Kidney (tissue), 14 donors: ENCODE measurements around the gene CADPS2. TPM values are rescaled to one million over a fixed set of nuclear protein-coding genes. Genes with fewer than 3 reads are reported as not detected.

ENCODE experiments used
- DNase-seq, 5 donors: peaks; one replicate each; pipeline ENCODE4 v3.0.0-alpha.2; 2013 to 2020
- FAIRE-seq: peaks from 2 replicates; lab custom pipeline; 2012; peaks lifted over from hg19 to GRCh38; lab: Jason Lieb, UNC
- H3K27ac ChIP-seq, 2 donors: one replicate each; pipeline ENCODE4 v1.7.0; 2013; ENCODE audit warnings: low read depth in 2 of 2, low read length in 2 of 2, inconsistent platforms in 1 of 2
- H3K27me3 ChIP-seq: one replicate; pipeline ENCODE4 v1.7.1; 2013; ENCODE audit warnings: low read length, inconsistent platforms; ENCODE audit not compliant: control insufficient read depth, insufficient read depth
- H3K36me3 ChIP-seq, 3 donors: one replicate each; pipeline versions ENCODE4 v1.7.0 to v1.7.1; 2013; ENCODE audit warnings: low read length in 3 of 3, control low read depth in 1 of 3, inconsistent platforms in 1 of 3; ENCODE audit not compliant: insufficient read depth in 3 of 3, control insufficient read depth in 2 of 3
- H3K4me1 ChIP-seq, 3 donors: one replicate each; pipeline versions ENCODE4 v1.7.0 to v1.7.1; 2013; ENCODE audit warnings: low read length in 3 of 3, inconsistent platforms in 1 of 3, low read depth in 1 of 3; ENCODE audit not compliant: control insufficient read depth in 2 of 3, insufficient read depth in 2 of 3
- H3K4me3 ChIP-seq, 3 donors: one replicate each; pipeline versions ENCODE4 v1.7.0 to v1.8.1; 2013; ENCODE audit warnings: low read length in 3 of 3, control low read depth in 1 of 3, inconsistent platforms in 1 of 3
- H3K9ac ChIP-seq, 3 donors: one replicate each; pipeline versions ENCODE4 v1.7.0 to v1.7.1; 2013; ENCODE audit warnings: low read length in 3 of 3, control low read depth in 1 of 3, inconsistent platforms in 1 of 3
- H3K9me3 ChIP-seq, 3 donors: one replicate each; pipeline versions ENCODE4 v1.7.0 to v1.7.1; 2013; ENCODE audit warnings: low read length in 3 of 3, control low read depth in 1 of 3, inconsistent platforms in 1 of 3; ENCODE audit not compliant: control insufficient read depth in 2 of 3, insufficient read depth in 1 of 3
- intact Hi-C: fragments of 100-400 bp; cut with DNase I; formaldehyde crosslinking; loops from one replicate; pipeline ENCODE4 v1.11.1; 2022
- polyA plus RNA-seq: library from polyadenylated mRNA; stranded (reverse); fragments of 350-450 nt; fragmentation: Illumina TruSeq; extraction: RNeasy Lipid Tissue Mini Kit (QIAGEN cat#74804); gene quantifications from one replicate; pipeline ENCODE4 v1.2.3, GENCODE V29; 2014; ENCODE audit warnings: low read depth, low replicate concordance; ENCODE audit not compliant: insufficient read depth
- total RNA-seq: library from RNA; stranded (reverse); fragmentation: NEBNext Ultra II Directional; extraction: Animal tissue kit (Norgen Biotek cat#: 25700); gene quantifications from one replicate; pipeline ENCODE4 v1.2.1, GENCODE V29; 2021
- TF ChIP-seq, protein P1 (sequence below): IDR thresholded peaks from 3 replicates; pipeline ENCODE4 v1.5.1; 2012; ENCODE audit warnings: mild to moderate bottlenecking, moderate library complexity, borderline replicate concordance; ENCODE audit not compliant: insufficient read depth; ENCODE audit errors: extremely low read depth
- donor health status: control.
- donor health status: control.
- donor health status: control.
- donor health status: control.
- donor health status: control.
- donor health status: DM: yes; HTN: yes; CAD: no.
- donor health status: Normal renal cell carcinoma (clear cell type).

CADPS2 gene
- total and polyA plus RNA-seq, 2 donors from 2014 or later = 33.0 to 39.9 TPM

- Histone ChIP-seq H3K36me3 (no peaks in the 10 kb centered on the region), H3K4me3 (no peak overlapping the region), H3K4me1 (no peaks in the 10 kb centered on the region), H3K27me3 (no peaks in the 10 kb centered on the region), H3K9ac (no peak overlapping the region), H3K27ac (no peak overlapping the region), H3K9me3 (no peaks in the 10 kb centered on the region)
- DNase-seq (no peak), FAIRE-seq (no peak)
- intact Hi-C loops = no loop called here
- TF ChIP-seq, protein P1, sequence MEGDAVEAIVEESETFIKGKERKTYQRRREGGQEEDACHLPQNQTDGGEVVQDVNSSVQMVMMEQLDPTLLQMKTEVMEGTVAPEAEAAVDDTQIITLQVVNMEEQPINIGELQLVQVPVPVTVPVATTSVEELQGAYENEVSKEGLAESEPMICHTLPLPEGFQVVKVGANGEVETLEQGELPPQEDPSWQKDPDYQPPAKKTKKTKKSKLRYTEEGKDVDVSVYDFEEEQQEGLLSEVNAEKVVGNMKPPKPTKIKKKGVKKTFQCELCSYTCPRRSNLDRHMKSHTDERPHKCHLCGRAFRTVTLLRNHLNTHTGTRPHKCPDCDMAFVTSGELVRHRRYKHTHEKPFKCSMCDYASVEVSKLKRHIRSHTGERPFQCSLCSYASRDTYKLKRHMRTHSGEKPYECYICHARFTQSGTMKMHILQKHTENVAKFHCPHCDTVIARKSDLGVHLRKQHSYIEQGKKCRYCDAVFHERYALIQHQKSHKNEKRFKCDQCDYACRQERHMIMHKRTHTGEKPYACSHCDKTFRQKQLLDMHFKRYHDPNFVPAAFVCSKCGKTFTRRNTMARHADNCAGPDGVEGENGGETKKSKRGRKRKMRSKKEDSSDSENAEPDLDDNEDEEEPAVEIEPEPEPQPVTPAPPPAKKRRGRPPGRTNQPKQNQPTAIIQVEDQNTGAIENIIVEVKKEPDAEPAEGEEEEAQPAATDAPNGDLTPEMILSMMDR = no peak
Observed at GRCh38 chr7:122415510-122415909, 470.8 kb downstream of the CADPS2 start.

DNA sequence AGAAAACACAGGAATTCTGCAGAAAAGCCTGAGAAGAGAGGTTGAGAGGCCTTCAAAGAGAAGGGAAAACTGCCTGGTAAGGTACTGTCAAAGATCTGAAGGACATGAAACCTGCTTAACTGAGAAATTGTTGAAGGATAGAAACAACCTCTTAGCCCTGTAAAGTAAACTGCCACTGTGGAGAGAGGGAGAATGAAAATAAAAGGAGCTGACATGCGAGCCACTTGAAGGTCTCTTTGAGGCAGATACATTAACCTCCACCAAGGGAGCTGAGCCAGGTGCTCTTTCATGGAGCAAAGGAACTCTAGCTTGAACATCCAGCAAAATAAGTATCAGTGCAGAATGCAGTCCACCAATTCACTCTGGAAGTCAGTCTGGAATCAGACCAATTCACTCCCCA lies 472.9 kb downstream of the CADPS2 start:
- Histone ChIP-seq H3K27ac (no peak overlapping the region), H3K36me3 (no peaks in the 10 kb centered on the region), H3K4me3 (no peak overlapping the region), H3K9ac (no peak overlapping the region), H3K9me3 (no peaks in the 10 kb centered on the region), H3K4me1 (no peaks in the 10 kb centered on the region), H3K27me3 (no peaks in the 10 kb centered on the region)
- FAIRE-seq = no peak
- TF ChIP-seq, protein P1 = no peak
- no peak for DNase-seq
- intact Hi-C loops = no loop called here

DNA sequence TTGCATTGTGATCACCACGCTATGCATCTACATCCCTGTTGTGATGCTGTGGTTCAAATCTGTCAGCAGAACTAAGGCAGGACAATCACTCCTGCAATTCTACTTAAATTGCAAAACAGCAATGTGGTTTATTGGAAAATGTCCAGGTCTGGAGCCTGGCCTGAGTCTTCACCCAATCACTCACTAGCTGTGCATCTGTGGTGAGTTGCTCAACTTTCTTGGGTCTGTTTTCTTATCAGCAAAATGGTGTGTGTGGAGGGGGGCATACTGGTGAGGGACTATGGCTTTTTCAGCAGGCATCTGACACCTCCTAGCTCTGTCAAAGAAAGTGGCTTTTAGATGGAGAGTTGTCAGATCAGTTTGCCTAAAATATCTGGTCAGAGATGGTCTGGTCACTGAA lies 473.4 kb downstream of the CADPS2 start:
- no peak for DNase-seq
- intact Hi-C loops = no loop called here
- Histone ChIP-seq H3K9ac (no peak overlapping the region), H3K36me3 (no peaks in the 10 kb centered on the region), H3K4me3 (no peak overlapping the region), H3K27me3 (no peaks in the 10 kb centered on the region), H3K9me3 (no peaks in the 10 kb centered on the region), H3K27ac (no peak overlapping the region), H3K4me1 (no peaks in the 10 kb centered on the region)
- FAIRE-seq = no peak
- TF ChIP-seq, protein P1 = no peak

DNA sequence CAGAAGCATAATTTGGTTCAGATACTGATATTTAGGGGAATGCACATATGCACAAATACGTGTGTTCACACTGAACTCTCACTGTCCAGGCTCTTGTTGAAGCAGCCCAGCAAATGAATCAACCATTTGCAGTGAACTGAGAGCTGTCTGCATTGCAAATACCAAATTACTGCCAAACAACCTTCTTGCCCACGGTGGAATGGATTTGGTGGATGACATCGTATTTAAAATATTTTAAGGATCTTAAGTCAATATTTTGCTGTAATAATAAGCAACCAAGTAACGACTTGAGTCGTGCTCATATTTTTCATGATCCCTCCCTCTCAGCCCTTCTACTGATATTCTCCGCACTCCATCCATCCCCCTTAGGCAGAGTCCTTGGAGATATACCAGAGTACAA lies 473.8 kb downstream of the CADPS2 start:
- Histone ChIP-seq H3K36me3 (no peaks in the 10 kb centered on the region), H3K9ac (no peak overlapping the region), H3K4me3 (no peak overlapping the region), H3K9me3 (no peaks in the 10 kb centered on the region), H3K4me1 (no peaks in the 10 kb centered on the region), H3K27ac (no peak overlapping the region), H3K27me3 (no peaks in the 10 kb centered on the region)
- intact Hi-C loops = no loop called here
- TF ChIP-seq, protein P1 = no peak
- FAIRE-seq = no peak
- DNase-seq = no peak
